COLO668 (cell line): ENCODE data around the gene POLA1.

Experiments used
- DNase-seq: peaks from one replicate; lab custom pipeline; 2025; ENCODE audit not compliant: unreplicated experiment; lab: John Stamatoyannopoulos, UW

POLA1 gene

DNA sequence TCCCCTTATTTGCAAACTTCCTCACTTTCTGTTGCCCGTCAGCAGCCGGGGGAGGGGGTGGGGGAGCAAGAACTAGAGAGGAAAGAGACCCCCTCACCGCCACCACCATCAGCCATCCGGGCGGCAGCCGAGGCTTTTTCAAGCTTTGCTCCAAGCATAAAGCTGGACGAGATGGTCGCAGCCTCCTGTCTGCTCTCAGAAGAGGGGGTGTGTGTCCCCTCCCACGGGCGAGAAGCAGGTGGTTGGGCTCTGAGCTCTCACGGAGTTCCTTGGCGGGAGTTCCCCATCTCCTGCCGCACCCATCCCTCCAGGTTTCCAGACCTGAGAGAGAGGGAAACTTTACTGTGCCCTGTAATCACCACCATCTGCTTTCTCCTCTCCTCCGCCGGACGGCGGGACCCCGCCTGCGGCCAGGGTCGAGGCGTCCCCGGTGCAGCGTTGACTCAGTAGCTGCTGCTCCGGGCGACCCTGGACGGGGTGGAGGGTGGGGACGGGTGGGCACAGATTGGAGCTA is 326.7 kb downstream of the POLA1 start:
- peak; percentile 15 for DNase-seq

DNA sequence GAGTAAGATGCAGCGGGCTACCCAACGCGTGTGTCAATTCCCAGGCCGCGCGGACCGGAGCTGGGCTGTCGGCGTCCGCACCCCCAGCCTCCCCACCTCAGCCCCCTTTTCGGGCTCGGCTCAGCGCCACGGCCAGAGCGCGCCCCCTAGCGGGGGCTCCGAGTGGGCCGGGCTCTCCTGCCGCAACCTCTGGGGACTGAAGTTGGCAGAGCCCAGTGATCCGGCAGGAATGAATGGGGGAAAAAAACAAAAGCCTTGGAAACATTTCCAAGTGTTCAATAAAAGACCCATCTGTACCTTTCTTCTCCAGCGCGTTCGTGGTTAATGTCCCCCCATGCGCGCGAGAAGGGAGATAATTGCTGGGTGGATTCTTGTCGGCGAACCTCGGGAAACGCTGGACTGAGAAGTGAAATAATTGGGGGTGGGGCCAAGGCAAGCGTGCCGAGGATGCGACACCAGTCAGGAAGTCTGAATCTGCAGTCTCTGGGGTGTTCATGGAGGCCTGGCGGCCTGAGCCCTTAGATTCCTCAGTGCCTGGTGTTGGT is 327.3 kb downstream of the POLA1 start:
- DNase-seq, result peak; percentile 42

DNA sequence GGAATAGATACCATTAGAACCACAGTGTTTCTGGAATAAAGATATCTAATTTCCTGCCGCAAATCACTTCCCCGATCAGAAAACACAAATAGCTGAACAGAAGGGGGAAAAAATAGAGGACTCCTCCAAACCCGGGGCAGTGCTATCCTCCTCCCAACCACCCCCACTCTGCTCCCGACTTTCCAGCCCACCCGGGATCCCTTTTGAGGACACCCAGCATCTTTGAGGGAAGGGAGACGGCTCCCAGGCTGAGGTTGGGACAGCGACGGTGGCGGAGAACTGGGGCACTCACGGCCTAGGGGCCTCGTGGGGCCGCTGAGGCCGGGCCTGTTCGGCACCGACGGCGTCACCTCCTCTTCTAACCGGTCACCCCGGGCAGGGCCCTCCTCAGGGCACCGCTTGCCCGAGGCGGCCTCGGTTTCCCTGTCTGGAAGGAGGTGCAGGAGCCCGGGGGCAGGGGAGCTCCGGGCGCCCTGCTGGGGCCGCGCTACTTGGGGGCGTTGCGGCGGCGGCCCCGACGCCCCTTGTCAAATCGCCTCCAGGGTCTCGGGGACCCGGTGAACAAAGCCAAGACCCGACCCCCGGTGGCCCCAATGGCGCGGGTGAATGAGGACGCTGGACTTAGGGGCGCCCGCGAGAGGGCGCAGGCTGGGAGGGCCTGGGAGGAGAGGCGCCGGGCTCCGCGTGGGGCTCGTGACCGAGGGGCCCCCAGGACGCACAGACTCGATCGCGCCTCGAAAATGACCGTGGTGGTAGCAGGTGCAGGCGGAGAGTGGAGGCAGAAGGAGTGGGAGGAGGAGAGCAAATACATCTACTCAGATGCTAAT is 329.0 kb downstream of the POLA1 start:
- DNase-seq, result peak; percentile 6

DNA sequence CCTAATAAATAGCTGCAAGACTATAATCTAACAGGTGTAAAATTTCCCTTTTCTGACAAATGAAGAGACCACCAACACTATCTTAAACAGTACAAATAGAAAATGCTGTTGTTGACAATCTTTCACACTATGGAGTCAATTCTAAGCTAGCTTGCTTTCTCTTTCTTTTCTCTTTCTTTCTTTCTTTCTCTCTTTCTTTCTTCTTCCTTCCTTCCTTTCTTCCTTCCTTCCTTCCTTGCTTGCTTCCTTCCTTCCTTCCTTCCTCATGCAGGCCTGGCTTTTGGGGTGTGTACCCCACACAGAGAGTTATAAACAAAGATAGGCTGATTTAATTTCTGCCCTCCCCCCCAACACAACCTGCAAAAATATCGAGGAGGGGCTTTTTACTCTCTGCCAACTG is 330.2 kb downstream of the POLA1 start:
- no peak for DNase-seq

DNA sequence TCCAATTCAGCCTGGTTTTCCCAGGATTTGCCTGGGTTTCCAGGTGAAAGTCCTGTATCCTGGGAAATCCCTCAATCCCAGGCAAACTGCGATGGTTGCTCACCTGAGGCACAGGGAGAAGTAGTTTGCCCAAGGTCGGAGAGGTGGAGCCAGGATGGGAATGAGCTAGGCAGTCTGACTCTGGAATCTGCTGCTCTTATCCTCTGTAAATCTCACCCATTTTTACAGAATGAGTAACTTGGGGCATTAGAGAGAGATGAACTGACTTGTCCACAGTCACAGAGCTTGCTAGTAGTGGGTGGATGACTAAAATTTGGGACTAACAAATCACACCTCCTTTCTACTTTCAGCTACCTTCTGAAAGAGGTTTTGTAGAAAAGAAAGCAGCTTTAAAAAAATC is 331.9 kb downstream of the POLA1 start:
- no peak for DNase-seq

DNA sequence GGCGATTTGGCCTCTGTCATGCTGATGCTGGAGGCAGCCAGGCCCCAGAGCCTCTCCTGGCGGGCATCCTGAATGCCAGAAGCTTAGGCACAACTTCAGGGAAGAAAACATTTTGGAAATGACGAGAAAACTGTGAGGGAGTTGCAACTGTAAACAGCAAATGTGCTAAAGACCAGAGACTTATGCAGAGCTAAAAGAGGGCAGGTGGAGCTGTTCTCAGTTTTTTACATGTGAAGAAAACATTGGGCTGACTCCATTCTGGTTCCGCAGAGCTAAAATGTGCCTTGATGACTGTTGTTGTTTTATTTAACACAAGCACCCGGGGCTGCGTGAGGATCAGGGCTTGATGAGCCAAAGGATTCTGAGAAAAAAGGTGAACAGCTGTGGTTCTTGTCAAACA is 332.9 kb downstream of the POLA1 start:
- no peak for DNase-seq

DNA sequence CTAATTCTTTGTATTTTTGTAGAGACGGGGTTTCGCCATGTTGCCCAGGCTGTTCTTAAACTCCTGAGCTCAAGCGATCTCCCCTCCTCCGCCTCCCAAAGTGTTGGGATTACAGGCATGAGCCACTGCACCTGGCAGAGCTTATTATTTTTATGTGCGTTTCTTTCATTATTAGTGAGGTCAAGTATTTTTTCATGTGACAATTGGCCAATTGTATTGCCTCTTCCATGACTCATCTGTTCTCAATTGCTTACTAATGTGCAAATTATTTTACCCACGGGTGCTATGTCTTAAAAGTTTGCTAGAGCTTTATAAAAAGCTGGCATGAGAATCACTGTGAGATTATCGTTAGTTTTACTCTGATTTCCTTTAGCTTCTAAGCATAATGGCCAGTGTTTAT is 335.0 kb downstream of the POLA1 start:
- no peak for DNase-seq

DNA sequence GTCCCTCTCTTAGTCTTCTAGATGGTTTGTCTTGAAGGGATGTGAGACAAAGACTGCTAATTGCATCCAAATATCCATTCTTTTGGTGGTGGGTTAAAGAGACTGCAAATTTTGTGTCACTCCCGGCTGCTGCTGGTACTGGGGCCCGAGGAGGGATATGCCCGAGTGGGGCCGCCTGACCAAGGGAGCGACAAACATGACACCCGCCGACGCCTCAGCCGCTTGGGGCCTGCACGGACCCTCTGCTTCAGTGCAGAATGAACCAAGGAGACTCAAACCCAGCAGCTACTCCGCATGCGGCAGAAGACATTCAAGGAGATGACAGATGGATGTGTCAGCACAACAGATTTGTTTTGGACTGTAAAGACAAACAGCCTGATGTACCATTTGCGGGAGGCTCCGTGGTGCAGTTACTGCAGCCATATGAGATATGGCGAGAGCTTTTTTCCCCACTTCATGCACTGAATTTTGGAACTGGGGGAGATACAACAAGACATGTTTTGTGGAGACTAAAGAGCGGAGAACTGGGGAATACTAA is 335.6 kb downstream of the POLA1 start:
- no peak for DNase-seq

DNA sequence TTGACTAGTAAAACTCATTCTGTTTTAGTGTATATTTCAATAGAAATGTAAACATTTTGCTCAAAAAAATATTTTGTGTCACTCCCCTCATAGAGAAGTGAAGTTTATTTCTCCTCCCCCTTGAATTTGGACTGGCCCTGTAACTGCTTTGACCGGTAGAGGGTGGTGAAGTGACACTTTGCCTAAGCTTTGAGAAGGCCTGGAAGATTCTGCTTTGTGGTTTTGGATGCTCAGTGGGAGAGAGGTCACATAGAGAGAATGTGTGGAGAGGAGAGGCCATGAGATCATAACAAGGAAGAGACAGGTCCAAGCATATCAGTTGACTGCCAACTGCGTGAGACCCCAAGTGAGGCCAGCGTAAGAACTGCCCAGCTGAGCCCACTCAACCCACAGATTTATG is 341.2 kb downstream of the POLA1 start:
- no peak for DNase-seq

DNA sequence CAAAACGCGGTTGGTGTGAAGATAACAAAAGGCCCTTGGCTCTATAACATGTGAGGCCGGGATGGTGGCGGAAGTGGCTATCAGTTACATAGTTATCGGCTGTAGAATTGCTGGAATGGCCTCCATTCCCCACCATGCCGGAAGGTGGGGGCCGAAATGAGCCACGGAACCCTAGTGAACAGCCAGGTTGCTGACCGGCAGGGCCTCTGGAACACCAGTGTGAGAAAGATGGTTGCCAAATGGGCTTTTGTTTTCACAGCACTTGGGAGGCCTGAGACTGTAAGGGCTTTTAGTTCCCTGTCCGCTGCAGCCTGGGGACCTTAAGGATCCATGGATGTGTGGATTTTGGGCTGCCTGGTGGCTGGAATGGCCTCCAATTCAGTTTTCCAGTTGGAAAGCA is 345.3 kb downstream of the POLA1 start:
- no peak for DNase-seq

DNA sequence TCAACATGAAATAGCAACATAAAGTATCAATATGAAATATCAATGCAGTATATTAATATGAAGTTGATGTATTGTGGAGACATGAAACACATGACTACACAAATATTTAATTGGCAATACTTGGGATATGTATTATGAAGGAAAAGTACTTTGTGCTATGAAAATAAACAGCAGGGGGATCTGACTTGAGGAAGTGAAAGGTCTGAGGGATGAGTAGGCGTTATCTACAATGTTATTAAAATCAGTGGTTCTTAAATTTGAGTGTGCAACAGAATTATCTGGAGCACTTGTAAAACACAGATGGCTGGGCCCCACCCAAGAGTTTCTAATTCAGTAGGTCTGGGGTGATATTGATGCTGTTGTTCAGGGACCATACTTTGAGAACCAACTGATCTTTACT is 349.5 kb downstream of the POLA1 start:
- no peak for DNase-seq
